Measurements from ENCODE around the gene MCM3AP.
A peak's percentile ranks its signal among the peaks of the same experiment; 100 is the strongest.

Gene MCM3AP

GRCh38 chr21:46325073-46325912 lies 39.9 kb upstream of the MCM3AP start:
- TF ChIP-seq, protein P1, sequence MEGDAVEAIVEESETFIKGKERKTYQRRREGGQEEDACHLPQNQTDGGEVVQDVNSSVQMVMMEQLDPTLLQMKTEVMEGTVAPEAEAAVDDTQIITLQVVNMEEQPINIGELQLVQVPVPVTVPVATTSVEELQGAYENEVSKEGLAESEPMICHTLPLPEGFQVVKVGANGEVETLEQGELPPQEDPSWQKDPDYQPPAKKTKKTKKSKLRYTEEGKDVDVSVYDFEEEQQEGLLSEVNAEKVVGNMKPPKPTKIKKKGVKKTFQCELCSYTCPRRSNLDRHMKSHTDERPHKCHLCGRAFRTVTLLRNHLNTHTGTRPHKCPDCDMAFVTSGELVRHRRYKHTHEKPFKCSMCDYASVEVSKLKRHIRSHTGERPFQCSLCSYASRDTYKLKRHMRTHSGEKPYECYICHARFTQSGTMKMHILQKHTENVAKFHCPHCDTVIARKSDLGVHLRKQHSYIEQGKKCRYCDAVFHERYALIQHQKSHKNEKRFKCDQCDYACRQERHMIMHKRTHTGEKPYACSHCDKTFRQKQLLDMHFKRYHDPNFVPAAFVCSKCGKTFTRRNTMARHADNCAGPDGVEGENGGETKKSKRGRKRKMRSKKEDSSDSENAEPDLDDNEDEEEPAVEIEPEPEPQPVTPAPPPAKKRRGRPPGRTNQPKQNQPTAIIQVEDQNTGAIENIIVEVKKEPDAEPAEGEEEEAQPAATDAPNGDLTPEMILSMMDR (IDR thresholded peaks at IDR 0.05; ENCODE audit: extremely low read depth, missing control alignments): no peak
- DNase-seq (ENCODE audit: low spot score): peak; percentile 61

- TF ChIP-seq, protein P1 (IDR thresholded peaks at IDR 0.05; ENCODE audit: extremely low read depth, missing control alignments): no peak
- DNase-seq (ENCODE audit: low spot score): peak; percentile 99
These were observed 39.1 kb upstream of the MCM3AP start for GRCh38 chr21:46324390-46325072.

GRCh38 chr21:46323710-46324389 lies 38.4 kb upstream of the MCM3AP start, which contains the start of the genes C21orf58 and PCNT:
Gene C21orf58, minus strand, starts transcription at chr21:46323870. Its CDS starts 1,132 bp downstream, at chr21:46322738.
Gene PCNT, plus strand, starts transcription at chr21:46324156. Its CDS starts 73 bp downstream, at chr21:46324229.
- TF ChIP-seq, protein P1 (IDR thresholded peaks at IDR 0.05; ENCODE audit: extremely low read depth, missing control alignments): no peak
- peak; percentile 99 for DNase-seq (ENCODE audit: low spot score)

DNA sequence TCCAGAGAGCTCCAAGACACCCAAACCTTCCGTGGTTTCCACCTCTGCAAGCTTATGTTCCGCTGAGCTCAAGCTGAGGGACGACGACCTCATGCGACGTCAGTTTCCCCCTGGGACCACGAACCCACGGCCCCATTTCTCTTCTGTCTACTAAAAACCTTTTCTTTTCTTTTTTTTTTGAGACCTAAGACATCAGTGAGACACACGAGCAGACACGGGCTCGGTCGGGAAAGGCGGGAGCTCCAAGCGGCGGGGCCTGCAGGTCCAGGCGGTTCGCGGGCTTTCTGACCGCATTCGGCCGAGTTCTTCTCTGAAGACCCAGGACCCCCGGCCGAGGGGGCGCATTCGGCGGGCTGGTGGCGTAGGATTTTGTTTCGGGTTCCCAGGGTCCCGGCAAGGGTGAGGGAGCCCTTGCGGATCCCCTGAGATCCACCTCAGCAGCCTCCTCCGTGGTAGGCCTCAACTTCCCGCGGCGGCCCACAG lies 37.9 kb upstream of the MCM3AP start:
- TF ChIP-seq, protein P1 (IDR thresholded peaks at IDR 0.05; ENCODE audit: extremely low read depth, missing control alignments): no peak

GRCh38 chr21:46322351-46323226 lies 37.2 kb upstream of the MCM3AP start:
- DNase-seq (ENCODE audit: low spot score): peak; percentile 7
- TF ChIP-seq, protein P1 (IDR thresholded peaks at IDR 0.05; ENCODE audit: extremely low read depth, missing control alignments): no peak

More for the DNA sequence above, 37.9 kb upstream of the MCM3AP start:
- no peak for DNase-seq (ENCODE audit: low spot score)

DNA sequence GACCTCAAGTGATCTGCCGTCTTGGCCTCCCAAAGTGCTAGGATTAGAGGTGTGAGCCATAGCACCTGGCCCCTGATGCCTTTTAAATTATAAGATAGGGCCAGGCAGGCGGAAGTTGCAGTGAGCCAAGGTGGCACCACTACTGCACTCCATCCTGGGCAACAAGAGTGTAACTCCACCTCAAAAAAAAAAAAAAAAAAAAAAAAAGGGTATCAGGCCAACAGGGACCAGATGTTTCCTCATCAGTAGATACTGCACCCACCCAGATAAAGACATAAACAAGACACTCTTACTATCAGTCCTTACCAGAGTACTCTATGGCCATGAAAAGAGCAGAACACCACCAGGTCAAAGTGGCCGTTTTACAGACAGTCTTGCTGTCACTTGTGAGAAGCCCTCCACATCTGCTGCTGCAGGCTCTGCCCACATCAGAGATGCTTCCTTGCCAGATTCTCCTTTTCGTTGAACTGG lies 35.0 kb upstream of the MCM3AP start:
- TF ChIP-seq, protein P1 (IDR thresholded peaks at IDR 0.05; ENCODE audit: extremely low read depth, missing control alignments): no peak
- DNase-seq (ENCODE audit: low spot score): no peak

Measured in GM20000 (cell line).